ENCODE measurements around the gene DENND1A. TPM values are rescaled to one million over a fixed set of nuclear protein-coding genes. Genes with fewer than 3 reads are reported as not detected.

Gene DENND1A
- total RNA-seq, 2 donors from 2014 or later = 18.9 to 26.8 TPM

DNA sequence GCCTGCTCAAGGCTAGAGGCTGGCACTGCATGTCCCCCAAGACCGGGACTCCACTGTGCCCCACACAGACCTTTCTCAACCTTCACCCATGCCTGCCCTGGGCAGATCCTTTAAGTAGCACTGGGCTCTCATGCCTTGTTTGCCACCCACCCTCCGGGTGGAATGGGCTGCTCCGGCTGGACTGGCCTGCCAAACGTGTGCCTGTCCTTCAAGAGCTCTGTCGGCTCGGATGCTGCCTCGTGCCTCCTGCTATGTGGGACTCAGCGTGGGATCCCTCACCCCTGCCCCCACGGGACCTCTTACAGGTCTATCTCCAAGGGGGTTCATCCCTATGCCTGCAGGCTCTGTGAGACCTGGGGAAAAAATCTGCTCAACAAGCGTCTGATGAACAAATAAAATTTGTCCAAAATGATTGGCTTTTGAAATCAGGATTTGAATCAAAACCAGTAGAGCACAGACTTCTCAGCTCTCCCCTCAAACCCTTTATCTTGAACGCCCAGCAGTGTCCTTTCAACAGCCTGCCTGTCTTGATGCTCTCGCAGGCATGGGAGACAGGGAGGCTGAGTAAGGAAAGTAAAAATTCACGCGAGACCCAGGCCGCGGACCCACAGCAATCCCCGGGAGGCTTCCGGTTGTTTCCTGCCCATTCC is 517.6 kb downstream of the DENND1A start:
- H3K4me3 ChIP-seq = no peak overlapping the region
- H3K9me3 ChIP-seq = no peaks in the 10 kb centered on the region
- TF ChIP-seq POLR2AphosphoS5 (IDR thresholded peaks at IDR 0.05) = no peak
- TF ChIP-seq POLR2A (IDR thresholded peaks at IDR 0.05) = no peak
- TF ChIP-seq, protein P1, sequence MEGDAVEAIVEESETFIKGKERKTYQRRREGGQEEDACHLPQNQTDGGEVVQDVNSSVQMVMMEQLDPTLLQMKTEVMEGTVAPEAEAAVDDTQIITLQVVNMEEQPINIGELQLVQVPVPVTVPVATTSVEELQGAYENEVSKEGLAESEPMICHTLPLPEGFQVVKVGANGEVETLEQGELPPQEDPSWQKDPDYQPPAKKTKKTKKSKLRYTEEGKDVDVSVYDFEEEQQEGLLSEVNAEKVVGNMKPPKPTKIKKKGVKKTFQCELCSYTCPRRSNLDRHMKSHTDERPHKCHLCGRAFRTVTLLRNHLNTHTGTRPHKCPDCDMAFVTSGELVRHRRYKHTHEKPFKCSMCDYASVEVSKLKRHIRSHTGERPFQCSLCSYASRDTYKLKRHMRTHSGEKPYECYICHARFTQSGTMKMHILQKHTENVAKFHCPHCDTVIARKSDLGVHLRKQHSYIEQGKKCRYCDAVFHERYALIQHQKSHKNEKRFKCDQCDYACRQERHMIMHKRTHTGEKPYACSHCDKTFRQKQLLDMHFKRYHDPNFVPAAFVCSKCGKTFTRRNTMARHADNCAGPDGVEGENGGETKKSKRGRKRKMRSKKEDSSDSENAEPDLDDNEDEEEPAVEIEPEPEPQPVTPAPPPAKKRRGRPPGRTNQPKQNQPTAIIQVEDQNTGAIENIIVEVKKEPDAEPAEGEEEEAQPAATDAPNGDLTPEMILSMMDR (IDR thresholded peaks at IDR 0.05) = no peak
- intact Hi-C loops (cut with DNase I) = no loop called here
- H3K4me1 ChIP-seq (replicated peaks) = no peaks in the 10 kb centered on the region
- no peaks in the 10 kb centered on the region for H3K36me3 ChIP-seq
- 91% methylated on average over 18 of the region's 18 CpGs for WGBS
- no peaks in the 10 kb centered on the region for H3K27me3 ChIP-seq (replicated peaks; ENCODE audit: insufficient read depth)
- no peak overlapping the region for H3K27ac ChIP-seq
- DNase-seq (ENCODE audit: low spot score) = no peak

DNA sequence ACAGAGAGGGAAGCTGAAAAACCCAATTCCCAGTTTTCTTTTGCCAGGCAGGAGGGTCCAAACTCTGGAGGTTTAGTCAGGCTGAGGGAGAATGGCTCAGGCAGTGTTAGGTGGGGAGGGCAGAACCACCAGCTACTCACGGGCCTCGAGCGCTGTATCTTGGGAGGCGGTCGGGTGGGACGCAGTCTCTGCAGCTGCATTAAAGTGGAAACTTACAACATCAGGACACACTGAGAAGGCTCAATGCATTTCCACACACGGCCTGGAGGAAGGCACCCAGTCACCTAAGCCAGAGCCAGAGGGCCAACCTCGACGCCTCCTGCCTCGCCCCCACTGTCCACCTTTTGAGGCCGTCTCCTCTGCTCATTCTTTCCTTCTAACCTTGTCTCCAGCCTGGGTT is 518.3 kb downstream of the DENND1A start:
- Histone ChIP-seq H3K4me1 (replicated peaks) (no peaks in the 10 kb centered on the region), H3K27me3 (replicated peaks; ENCODE audit: insufficient read depth) (no peaks in the 10 kb centered on the region), H3K36me3 (no peaks in the 10 kb centered on the region), H3K9me3 (no peaks in the 10 kb centered on the region), H3K27ac (no peak overlapping the region), H3K4me3 (no peak overlapping the region)
- TF ChIP-seq POLR2A (IDR thresholded peaks at IDR 0.05) (no peak), POLR2AphosphoS5 (IDR thresholded peaks at IDR 0.05) (no peak)
- TF ChIP-seq, protein P1 (IDR thresholded peaks at IDR 0.05) = no peak
- intact Hi-C loops (cut with DNase I) = no loop called here
- DNase-seq (ENCODE audit: low spot score) = no peak
- WGBS = 95% methylated on average over 11 of the region's 11 CpGs

DNA sequence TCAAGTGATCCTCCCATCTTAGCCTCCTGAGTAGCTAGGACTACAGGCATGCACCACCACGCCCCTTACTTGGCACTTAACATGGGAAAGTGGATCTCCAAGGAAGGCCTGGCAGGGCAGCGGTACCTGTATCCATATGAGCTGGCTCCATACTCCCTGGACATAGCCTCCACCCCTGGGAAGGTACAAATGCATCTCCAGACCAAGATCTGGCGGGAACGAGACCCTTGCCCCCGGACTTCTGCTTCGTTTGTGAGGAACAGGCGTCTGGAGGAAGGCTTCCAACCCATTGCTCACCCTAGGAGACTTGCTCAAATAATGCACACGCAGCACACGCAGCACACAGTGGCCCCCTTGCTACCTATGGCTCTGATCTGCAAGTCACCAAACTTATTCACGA is 518.7 kb downstream of the DENND1A start:
- no peak overlapping the region for H3K4me3 ChIP-seq
- H3K27me3 ChIP-seq (replicated peaks; ENCODE audit: insufficient read depth) = no peaks in the 10 kb centered on the region
- DNase-seq (ENCODE audit: low spot score) = no peak
- TF ChIP-seq POLR2A (IDR thresholded peaks at IDR 0.05) (no peak), POLR2AphosphoS5 (IDR thresholded peaks at IDR 0.05) (no peak)
- TF ChIP-seq, protein P1 (IDR thresholded peaks at IDR 0.05) = no peak
- H3K4me1 ChIP-seq (replicated peaks) = no peaks in the 10 kb centered on the region
- no peaks in the 10 kb centered on the region for H3K9me3 ChIP-seq
- intact Hi-C loops (cut with DNase I) = no loop called here
- no peak overlapping the region for H3K27ac ChIP-seq
- no peaks in the 10 kb centered on the region for H3K36me3 ChIP-seq
- 95% methylated on average over 10 of the region's 10 CpGs for WGBS

DNA sequence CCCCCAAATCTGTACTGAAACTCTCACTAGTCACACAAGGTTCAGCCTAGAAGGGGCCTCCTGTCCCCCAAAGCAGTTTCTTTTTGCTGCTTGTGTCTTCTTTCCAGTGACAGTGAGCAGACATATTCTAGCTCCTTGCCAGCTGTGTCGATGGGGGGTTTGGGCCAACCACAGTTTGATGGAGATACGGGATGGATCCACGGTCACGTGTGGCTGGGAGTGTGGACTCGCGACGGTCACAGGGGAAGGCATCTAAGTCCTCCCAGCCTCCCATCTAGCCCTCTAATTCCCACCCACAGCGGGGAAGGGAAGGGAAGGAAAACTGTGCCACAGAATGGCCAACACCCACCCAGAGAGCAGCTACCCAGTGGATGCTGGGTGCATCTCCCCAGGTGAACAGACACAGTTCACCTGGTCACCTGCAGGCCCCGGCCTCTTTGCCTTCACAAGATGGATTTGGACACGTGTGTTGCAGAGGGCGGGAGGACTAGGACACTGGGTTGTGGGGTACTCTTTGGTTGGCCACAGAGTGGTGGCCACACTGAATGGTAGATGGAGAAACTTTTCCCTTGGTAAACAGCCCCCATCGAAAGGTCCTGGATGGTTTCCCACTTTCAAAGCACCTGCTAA is 519.5 kb downstream of the DENND1A start:
- DNase-seq (ENCODE audit: low spot score) = no peak
- Histone ChIP-seq H3K27ac (no peak overlapping the region), H3K27me3 (replicated peaks; ENCODE audit: insufficient read depth) (no peaks in the 10 kb centered on the region), H3K4me3 (no peak overlapping the region), H3K9me3 (no peaks in the 10 kb centered on the region), H3K4me1 (replicated peaks) (no peaks in the 10 kb centered on the region), H3K36me3 (no peaks in the 10 kb centered on the region)
- 90% methylated on average over 12 of the region's 12 CpGs for WGBS
- no peak for TF ChIP-seq POLR2AphosphoS5 (IDR thresholded peaks at IDR 0.05)
- TF ChIP-seq, protein P1 (IDR thresholded peaks at IDR 0.05) = no peak
- no peak for TF ChIP-seq POLR2A (IDR thresholded peaks at IDR 0.05)
- intact Hi-C loops (cut with DNase I) = no loop called here
